ENCODE measurements around the gene ARL14EPL.

DNA sequence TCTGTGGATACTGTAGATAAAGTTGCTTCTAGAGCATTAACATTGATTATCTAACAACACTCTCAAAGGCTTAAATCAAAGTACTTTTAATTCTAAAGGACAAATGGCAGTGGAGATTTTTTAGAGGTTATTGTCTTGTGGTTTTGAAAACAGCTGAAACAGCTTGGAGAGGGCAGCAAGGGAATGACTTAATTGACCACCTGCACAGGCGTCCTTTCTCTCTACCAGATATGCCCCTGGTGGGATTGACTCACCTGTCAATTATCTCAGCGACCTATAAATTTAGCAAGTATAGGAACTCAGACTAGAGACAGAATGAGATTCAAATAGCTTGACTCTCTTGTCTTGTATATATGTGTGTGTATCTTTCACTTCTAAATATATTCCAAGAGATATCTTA is 13.5 kb downstream of the ARL14EPL start:
- TF ChIP-seq, protein P1, sequence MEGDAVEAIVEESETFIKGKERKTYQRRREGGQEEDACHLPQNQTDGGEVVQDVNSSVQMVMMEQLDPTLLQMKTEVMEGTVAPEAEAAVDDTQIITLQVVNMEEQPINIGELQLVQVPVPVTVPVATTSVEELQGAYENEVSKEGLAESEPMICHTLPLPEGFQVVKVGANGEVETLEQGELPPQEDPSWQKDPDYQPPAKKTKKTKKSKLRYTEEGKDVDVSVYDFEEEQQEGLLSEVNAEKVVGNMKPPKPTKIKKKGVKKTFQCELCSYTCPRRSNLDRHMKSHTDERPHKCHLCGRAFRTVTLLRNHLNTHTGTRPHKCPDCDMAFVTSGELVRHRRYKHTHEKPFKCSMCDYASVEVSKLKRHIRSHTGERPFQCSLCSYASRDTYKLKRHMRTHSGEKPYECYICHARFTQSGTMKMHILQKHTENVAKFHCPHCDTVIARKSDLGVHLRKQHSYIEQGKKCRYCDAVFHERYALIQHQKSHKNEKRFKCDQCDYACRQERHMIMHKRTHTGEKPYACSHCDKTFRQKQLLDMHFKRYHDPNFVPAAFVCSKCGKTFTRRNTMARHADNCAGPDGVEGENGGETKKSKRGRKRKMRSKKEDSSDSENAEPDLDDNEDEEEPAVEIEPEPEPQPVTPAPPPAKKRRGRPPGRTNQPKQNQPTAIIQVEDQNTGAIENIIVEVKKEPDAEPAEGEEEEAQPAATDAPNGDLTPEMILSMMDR (IDR thresholded peaks at IDR 0.05; ENCODE audit: low read depth, low read length, poor library complexity, severe bottlenecking): no peak
- TF ChIP-seq EZH2phosphoT487 (IDR thresholded peaks at IDR 0.05; ENCODE audit: borderline replicate concordance, low read length): no peak

Data from DOHH2 (cell line).